T-helper 1 cell treated with Interleukin-12 subunit alpha and Interleukin-12 subunit beta and Interleukin-4 antibody, amounts not matched to agents 30 μg/mL and 1 μg/mL, for 36 hours (primary cell): ENCODE measurements around the gene LIPC.

ENCODE experiments used
- H3K27ac Mint-ChIP-seq: one replicate; pipeline ENCODE4 v1.8.0; 2021; ENCODE audit warnings: mild to moderate bottlenecking, mixed read lengths
- H3K27me3 Mint-ChIP-seq: one replicate; pipeline ENCODE4 v1.8.0; 2021; ENCODE audit warnings: low read depth, mixed read lengths
- H3K36me3 Mint-ChIP-seq: one replicate; pipeline ENCODE4 v1.8.0; 2021; ENCODE audit warnings: low read depth, mixed read lengths
- H3K4me1 Mint-ChIP-seq: one replicate; pipeline ENCODE4 v1.8.0; 2021; ENCODE audit warnings: low read depth, mixed read lengths
- H3K4me3 Mint-ChIP-seq: one replicate; pipeline ENCODE4 v1.8.0; 2021; ENCODE audit warnings: mild to moderate bottlenecking, moderate library complexity, mixed read lengths
- H3K9me3 Mint-ChIP-seq: one replicate; pipeline ENCODE4 v1.8.0; 2021; ENCODE audit warnings: mixed read lengths

LIPC gene

GRCh38 chr15:58532126-58532525 lies 100.3 kb downstream of the LIPC start:
- Mint-ChIP-seq H3K27me3 (peaks cover 11% of the 10 kb centered on the region), H3K27ac (no peak overlapping the region)

DNA sequence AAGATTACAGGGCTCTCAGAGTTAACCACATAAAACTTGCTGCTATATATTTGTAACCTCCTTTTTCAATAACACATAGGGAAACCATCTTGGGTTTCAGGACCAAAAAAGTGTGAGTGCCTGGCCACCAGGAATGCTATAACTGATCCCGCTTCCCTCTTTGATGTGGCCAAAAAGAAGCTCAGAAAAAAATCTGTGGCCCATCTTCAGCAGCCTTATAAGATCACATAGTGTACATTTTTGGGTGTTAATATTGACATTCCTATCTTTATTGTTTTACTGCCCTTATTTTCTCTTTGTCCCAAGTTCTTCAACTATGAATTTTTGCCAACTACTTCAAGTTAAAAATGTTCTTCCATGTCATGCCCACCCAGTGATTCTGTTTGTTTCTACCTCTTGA lies 102.8 kb downstream of the LIPC start:
- H3K4me1 Mint-ChIP-seq: no peaks in the 10 kb centered on the region
- H3K27me3 Mint-ChIP-seq: peaks cover 11% of the 10 kb centered on the region
- no peak overlapping the region for H3K27ac Mint-ChIP-seq
- no peaks in the 10 kb centered on the region for H3K9me3 Mint-ChIP-seq
- H3K4me3 Mint-ChIP-seq: no peak overlapping the region
- H3K36me3 Mint-ChIP-seq: peaks cover 2% of the 10 kb centered on the region

More at GRCh38 chr15:58532126-58532525, 100.3 kb downstream of the LIPC start:
- no peaks in the 10 kb centered on the region for H3K4me1 Mint-ChIP-seq
- H3K9me3 Mint-ChIP-seq: no peaks in the 10 kb centered on the region
- peaks cover 2% of the 10 kb centered on the region for H3K36me3 Mint-ChIP-seq
- H3K4me3 Mint-ChIP-seq: no peak overlapping the region

- H3K27me3 Mint-ChIP-seq: peaks cover 11% of the 10 kb centered on the region
- peaks cover 2% of the 10 kb centered on the region for H3K36me3 Mint-ChIP-seq
- H3K9me3 Mint-ChIP-seq: no peaks in the 10 kb centered on the region
- no peak overlapping the region for H3K4me3 Mint-ChIP-seq
- no peak overlapping the region for H3K27ac Mint-ChIP-seq
- H3K4me1 Mint-ChIP-seq: no peaks in the 10 kb centered on the region
These were observed 103.5 kb downstream of the LIPC start for GRCh38 chr15:58535337-58535736.

DNA sequence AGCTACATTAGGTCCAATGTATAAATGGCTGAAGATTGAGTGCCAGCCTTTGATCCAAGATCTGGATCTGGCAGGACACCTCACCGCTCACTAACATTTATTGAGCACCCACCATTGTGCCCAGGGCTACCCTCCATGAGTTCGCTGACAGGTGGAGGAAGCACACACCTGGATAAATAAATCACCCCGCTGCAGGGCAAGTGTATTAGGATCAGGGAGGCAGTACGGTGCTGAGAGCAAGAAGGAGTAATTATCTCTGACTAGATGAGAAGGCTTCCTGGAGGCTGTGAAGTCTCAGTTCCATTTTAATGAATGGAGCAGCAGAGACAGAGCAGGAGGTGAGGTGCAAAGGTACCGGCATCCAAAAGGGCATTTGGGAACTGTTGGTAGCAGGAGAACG lies 104.1 kb downstream of the LIPC start:
- no peak overlapping the region for H3K4me3 Mint-ChIP-seq
- peaks cover 7% of the 10 kb centered on the region for H3K27me3 Mint-ChIP-seq
- H3K36me3 Mint-ChIP-seq: peaks cover 2% of the 10 kb centered on the region
- no peak overlapping the region for H3K27ac Mint-ChIP-seq
- H3K4me1 Mint-ChIP-seq: no peaks in the 10 kb centered on the region
- H3K9me3 Mint-ChIP-seq: no peaks in the 10 kb centered on the region

GRCh38 chr15:58536414-58536813 lies 104.6 kb downstream of the LIPC start:
- H3K4me3 Mint-ChIP-seq: no peak overlapping the region
- H3K27me3 Mint-ChIP-seq: peaks cover 3% of the 10 kb centered on the region
- H3K36me3 Mint-ChIP-seq: peaks cover 2% of the 10 kb centered on the region
- H3K4me1 Mint-ChIP-seq: no peaks in the 10 kb centered on the region
- H3K9me3 Mint-ChIP-seq: no peaks in the 10 kb centered on the region
- no peak overlapping the region for H3K27ac Mint-ChIP-seq

- H3K4me1 Mint-ChIP-seq: peaks cover 3% of the 10 kb centered on the region
These were observed 105.2 kb downstream of the LIPC start for GRCh38 chr15:58537033-58537432.

GRCh38 chr15:58538225-58538727 lies 106.5 kb downstream of the LIPC start:
- no peak overlapping the region for H3K27ac Mint-ChIP-seq
- H3K4me3 Mint-ChIP-seq: no peak overlapping the region
- no peaks in the 10 kb centered on the region for H3K27me3 Mint-ChIP-seq
- peaks cover 8% of the 10 kb centered on the region for H3K4me1 Mint-ChIP-seq
- no peaks in the 10 kb centered on the region for H3K9me3 Mint-ChIP-seq
- H3K36me3 Mint-ChIP-seq: peaks cover under 1% of the 10 kb centered on the region

More at GRCh38 chr15:58537033-58537432, 105.2 kb downstream of the LIPC start:
- Mint-ChIP-seq H3K9me3 (no peaks in the 10 kb centered on the region), H3K4me3 (no peak overlapping the region), H3K27ac (no peak overlapping the region), H3K27me3 (no peaks in the 10 kb centered on the region), H3K36me3 (no peaks in the 10 kb centered on the region)

DNA sequence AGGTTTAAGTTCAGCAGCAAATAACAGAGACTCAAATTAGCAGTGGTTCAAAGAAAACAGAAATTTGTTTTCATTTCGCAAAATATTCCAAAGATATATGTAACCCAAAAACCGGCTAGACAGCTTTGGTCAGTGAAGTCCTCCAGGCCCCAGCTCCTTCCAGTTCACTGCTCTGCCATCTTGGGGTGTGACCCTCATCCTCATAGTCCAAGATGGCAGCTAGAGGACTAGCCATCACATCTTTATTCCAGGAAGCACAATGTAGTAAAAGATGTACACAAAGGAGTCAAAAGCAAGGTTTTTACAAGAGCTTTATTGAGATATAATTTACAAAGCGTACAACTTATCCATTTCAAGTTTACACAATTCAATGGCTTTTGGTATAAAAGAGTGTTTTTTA lies 107.1 kb downstream of the LIPC start:
- Mint-ChIP-seq H3K27me3 (no peaks in the 10 kb centered on the region), H3K4me1 (peaks cover 9% of the 10 kb centered on the region), H3K27ac (no peak overlapping the region), H3K36me3 (peaks cover 2% of the 10 kb centered on the region), H3K9me3 (no peaks in the 10 kb centered on the region), H3K4me3 (no peak overlapping the region)

DNA sequence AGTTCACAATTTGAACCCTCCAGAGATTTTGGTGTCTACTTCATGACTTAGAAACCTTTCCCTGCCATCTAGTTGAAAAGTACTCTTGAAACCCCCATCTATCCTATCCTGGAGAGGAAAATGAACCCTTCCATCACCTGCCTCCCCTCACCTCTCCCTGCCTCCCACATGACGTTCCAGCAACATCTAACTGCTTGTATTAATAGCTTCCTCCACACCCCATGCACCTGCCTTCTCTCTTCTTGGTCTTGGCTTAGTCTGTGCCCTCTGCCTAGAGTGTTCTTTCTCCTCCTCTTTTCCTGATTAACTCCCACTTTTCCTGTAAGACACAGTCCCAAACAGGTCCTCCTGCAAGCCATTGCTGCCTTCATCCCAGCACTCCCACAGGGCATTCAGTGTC lies 107.8 kb downstream of the LIPC start:
- Mint-ChIP-seq H3K27me3 (no peaks in the 10 kb centered on the region), H3K4me1 (peaks cover 9% of the 10 kb centered on the region), H3K27ac (no peak overlapping the region), H3K36me3 (peaks cover 2% of the 10 kb centered on the region), H3K4me3 (no peak overlapping the region), H3K9me3 (no peaks in the 10 kb centered on the region)

DNA sequence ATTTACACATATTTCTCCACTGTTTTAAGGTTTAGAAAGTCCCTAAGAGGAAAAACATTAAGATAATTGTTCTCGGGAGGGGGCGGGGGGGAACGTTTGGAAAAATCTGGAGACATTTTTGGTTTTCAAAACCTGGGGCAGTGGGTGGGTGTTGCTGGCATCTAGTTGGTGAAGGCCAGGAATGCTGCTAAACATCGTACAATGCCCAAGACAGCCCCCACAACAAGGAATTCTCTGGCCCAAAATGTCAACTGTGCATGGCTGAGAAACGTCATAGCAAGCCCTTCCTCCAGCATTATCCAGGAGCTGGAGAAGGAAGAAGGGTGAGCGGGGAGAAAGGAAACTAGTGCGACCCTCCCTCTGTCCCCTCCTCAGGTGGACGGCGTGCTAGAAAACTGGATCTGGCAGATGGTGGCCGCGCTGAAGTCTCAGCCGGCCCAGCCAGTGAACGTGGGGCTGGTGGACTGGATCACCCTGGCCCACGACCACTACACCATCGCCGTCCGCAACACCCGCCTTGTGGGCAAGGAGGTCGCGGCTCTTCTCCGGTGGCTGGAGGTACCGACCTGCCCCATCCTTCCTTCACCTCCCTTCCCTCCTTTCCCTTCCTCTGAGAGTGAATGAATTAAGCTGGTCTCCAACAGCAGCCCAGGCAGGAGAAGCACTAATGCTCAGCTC lies 109.8 kb downstream of the LIPC start:
- H3K27ac Mint-ChIP-seq: peak overlapping the region; percentile 77
- peaks cover 9% of the 10 kb centered on the region for H3K36me3 Mint-ChIP-seq
- no peaks in the 10 kb centered on the region for H3K27me3 Mint-ChIP-seq
- peaks cover 28% of the 10 kb centered on the region for H3K4me1 Mint-ChIP-seq
- H3K4me3 Mint-ChIP-seq: no peak overlapping the region
- no peaks in the 10 kb centered on the region for H3K9me3 Mint-ChIP-seq

DNA sequence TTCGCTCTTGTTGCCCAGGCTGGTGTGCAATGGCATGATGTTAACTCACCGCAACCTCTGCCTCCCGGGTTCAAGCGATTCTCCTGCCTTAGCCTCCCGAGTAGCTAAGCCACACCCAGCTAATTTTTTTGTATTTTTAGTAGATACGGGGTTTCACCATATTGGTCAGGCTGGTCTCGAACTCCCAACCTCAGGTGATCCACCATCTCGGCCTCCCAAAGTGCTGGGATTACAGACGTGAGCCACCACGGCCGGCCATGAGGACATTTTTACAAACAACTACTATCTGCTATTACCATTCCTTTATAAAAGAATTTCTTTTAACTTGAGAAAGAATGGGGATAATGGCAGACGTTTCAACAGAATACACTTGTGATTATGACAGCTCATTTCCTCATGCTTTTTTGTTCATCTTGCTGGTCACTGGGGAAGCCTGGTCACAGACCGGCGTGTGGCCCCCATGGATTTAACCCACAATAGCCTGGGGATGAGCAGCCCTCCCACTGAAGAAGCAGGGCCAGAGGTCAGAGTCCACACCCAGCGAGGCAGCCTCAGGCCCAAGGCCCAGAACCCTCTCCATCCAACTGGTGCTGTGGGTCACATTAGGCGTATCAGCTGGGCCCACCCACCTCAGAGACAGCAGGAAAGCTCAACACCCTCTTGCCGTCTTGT lies 112.0 kb downstream of the LIPC start:
- peaks cover 32% of the 10 kb centered on the region for H3K4me1 Mint-ChIP-seq
- no peaks in the 10 kb centered on the region for H3K9me3 Mint-ChIP-seq
- H3K27me3 Mint-ChIP-seq: no peaks in the 10 kb centered on the region
- peaks cover 11% of the 10 kb centered on the region for H3K36me3 Mint-ChIP-seq
- H3K27ac Mint-ChIP-seq: no peak overlapping the region
- H3K4me3 Mint-ChIP-seq: no peak overlapping the region

GRCh38 chr15:58544756-58545155 lies 113.0 kb downstream of the LIPC start:
- no peaks in the 10 kb centered on the region for H3K27me3 Mint-ChIP-seq
- peaks cover 11% of the 10 kb centered on the region for H3K36me3 Mint-ChIP-seq
- H3K27ac Mint-ChIP-seq: peak overlapping the region; percentile 99
- H3K9me3 Mint-ChIP-seq: no peaks in the 10 kb centered on the region
- peaks cover 36% of the 10 kb centered on the region for H3K4me1 Mint-ChIP-seq
- no peak overlapping the region for H3K4me3 Mint-ChIP-seq

GRCh38 chr15:58545307-58546065 lies 113.7 kb downstream of the LIPC start:
- H3K27me3 Mint-ChIP-seq: no peaks in the 10 kb centered on the region
- no peaks in the 10 kb centered on the region for H3K9me3 Mint-ChIP-seq
- peak overlapping the region; percentile 99 for H3K27ac Mint-ChIP-seq
- peak overlapping the region; percentile 74 for H3K4me3 Mint-ChIP-seq
- H3K36me3 Mint-ChIP-seq: peaks cover 16% of the 10 kb centered on the region
- peaks cover 43% of the 10 kb centered on the region for H3K4me1 Mint-ChIP-seq

GRCh38 chr15:58546066-58546591 lies 114.3 kb downstream of the LIPC start:
- peaks cover 50% of the 10 kb centered on the region for H3K4me1 Mint-ChIP-seq
- H3K9me3 Mint-ChIP-seq: no peaks in the 10 kb centered on the region
- peak overlapping the region; percentile 99 for H3K27ac Mint-ChIP-seq
- peaks cover 18% of the 10 kb centered on the region for H3K36me3 Mint-ChIP-seq
- H3K4me3 Mint-ChIP-seq: no peak overlapping the region
- H3K27me3 Mint-ChIP-seq: no peaks in the 10 kb centered on the region
